Gastrocnemius medialis (tissue), 4 donors: ENCODE results near the gene KAZN.

Experiments
- CTCF ChIP-seq, 5 experiments: fragments of 450-650 bp in 3 of 5; fragments of 200-600 bp in 2 of 5; sonication (generic) in 2 of 5; IDR thresholded peaks in 4 of 5; conservative IDR thresholded peaks in 1 of 5; 1 replicate in 4 of 5; 2 replicates in 1 of 5; pipeline ENCODE4 v1.5.1; 2016 to 2019; ENCODE audit warnings: antibody characterized with exemption in 5 of 5, mild to moderate bottlenecking in 3 of 5, moderate library complexity in 3 of 5
- POLR2A ChIP-seq, 2 donors: fragments of 450-650 bp; IDR thresholded peaks; one replicate each; pipeline ENCODE4 v1.6.1; 2017; ENCODE audit warnings: antibody characterized with exemption in 2 of 2, mild to moderate bottlenecking in 2 of 2, moderate library complexity in 2 of 2

- TF ChIP-seq POLR2A (IDR thresholded peaks at IDR 0.05) (no peak), CTCF (IDR thresholded peaks at IDR 0.05 in 4 of 5, conservative IDR thresholded peaks at IDR 0.05 in 1 of 5) (no peak)
These were observed 149.7 kb downstream of the KAZN start for GRCh38 chr1:14748151-14748550.
